HG03108 (cell line): ENCODE results near the gene SQSTM1.
A peak's percentile ranks its signal among the peaks of the same experiment; 100 is the strongest.

ENCODE experiments used
- ATAC-seq: cut with Tn5 transposase; IDR thresholded peaks from one replicate; pipeline ENCODE4 v1.9.1; 2021; ENCODE audit warnings: moderate library complexity; ENCODE audit not compliant: unreplicated experiment

SQSTM1 gene

DNA sequence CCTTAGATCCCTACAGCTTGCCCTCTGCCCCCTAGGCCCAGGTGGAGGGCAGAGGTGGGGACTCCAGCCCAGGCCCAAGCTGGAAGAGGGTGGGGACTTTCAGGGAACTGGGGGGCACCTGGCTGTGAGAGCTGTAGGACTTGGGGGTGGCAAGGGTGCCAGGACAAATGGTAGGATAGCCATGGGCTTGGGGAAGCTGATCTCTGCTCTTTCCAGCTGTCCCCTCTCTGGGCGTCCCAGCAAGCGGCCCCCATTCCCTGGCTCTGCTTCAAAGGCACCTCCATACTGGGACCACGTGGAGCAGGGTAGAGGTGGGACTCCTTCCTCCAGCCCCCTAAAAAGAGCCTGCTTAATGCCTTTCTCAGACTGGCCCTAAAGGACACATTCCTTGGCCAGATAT is 26.5 kb upstream of the SQSTM1 start:
- ATAC-seq = no peak

DNA sequence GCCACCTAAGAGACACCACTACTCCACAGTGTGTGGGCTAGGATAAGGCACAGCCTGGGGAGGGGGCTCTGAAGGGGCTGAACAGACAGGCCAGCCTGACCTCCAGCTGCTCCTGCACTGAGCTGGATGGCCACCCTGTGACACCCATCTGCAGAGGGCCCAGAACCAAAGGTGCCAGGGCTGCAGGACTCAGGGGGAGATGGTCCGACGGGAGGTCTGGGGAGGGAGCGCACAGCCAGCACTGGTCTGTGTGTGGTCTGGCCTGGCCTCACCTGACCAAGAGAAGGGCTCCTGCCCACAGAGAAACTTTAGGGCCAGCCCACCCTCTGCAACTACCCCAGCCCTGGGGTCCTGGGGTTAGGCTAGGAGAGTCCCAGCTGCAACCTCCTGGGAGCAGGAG is 26.1 kb upstream of the SQSTM1 start:
- no peak for ATAC-seq

- ATAC-seq = no peak
Observed at GRCh38 chr5:179795049-179795862, 25.4 kb upstream of the SQSTM1 start.

GRCh38 chr5:179795863-179796833 is 24.6 kb upstream of the SQSTM1 start:
- ATAC-seq = peak; percentile 70

DNA sequence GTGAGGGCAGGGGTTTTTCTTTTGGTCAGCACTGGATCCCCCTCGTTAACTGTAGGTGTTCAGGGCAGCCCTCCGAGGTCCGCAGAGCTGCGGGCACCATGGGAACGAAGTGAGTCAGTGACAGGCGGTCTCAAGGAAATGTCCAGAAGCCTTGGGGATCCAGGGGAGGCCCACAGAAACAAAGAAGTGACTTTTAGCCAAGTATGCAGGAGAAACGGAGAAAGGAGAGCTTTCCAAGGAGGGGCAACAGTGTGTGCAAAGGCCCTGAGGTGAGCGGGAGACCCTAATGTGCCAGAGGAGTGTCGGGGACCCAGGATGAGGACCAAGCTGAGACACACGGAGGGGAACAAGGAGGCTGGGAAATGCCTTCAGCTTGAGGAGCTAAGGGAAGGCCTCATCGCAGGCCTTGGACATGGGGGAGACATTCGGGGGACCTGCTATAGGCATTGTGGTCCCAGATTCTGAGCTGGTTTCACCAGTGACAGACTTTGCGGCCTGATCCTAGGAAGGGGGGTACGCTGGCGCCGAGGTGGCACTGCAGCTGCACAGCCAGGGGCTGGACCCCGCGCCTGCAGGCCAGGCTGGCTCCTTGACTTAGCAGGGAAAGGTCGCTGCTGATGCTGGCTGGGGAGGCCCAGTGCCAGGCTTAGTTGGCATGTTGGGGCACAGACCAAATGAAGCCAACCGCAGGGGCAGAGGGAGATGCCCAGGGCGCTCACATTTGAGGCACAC is 23.7 kb upstream of the SQSTM1 start:
- no peak for ATAC-seq

DNA sequence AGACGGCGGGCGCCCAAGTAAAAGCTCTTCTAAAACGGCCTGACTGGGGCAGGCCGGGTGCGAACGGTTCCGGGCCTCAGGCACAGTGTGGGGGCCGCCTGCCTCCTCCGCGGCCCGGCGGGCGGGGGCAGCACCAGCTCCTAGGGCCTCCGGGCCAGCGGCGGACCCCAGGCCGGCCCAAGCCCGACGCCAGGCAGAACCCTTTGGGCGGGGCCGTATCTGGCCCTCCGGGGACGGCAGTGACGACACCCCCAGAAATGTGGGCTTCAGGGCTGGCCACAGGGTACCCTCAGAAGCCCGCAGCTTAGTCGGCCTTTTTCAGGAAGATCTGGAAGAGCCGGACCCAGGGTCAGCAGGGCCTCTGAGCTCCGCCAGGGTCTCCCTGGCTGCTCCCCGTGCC is 23.0 kb upstream of the SQSTM1 start:
- no peak for ATAC-seq

GRCh38 chr5:179798144-179798770 is 22.4 kb upstream of the SQSTM1 start:
- ATAC-seq = no peak

GRCh38 chr5:179798771-179799643 is 21.7 kb upstream of the SQSTM1 start:
- no peak for ATAC-seq

DNA sequence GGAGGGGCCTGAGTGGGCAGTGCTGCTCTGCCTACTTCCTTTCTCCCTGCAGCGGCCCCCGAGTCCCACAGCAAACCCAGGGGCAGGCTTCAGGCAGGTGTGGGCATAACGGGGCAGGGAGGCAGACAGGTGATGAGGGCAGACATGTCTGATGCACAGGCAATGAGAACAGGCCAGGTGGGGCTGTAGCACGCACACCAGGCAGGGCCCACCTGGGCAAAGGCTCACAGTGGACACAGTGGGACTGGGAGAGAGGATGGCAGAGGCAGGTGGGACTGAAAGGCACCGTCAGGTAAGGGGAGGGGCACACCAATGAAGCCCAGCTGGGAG is 21.1 kb upstream of the SQSTM1 start:
- ATAC-seq = no peak

GRCh38 chr5:179800071-179800695 is 20.5 kb upstream of the SQSTM1 start:
- ATAC-seq = no peak

GRCh38 chr5:179800696-179801201 is 20.0 kb upstream of the SQSTM1 start:
- ATAC-seq = no peak

DNA sequence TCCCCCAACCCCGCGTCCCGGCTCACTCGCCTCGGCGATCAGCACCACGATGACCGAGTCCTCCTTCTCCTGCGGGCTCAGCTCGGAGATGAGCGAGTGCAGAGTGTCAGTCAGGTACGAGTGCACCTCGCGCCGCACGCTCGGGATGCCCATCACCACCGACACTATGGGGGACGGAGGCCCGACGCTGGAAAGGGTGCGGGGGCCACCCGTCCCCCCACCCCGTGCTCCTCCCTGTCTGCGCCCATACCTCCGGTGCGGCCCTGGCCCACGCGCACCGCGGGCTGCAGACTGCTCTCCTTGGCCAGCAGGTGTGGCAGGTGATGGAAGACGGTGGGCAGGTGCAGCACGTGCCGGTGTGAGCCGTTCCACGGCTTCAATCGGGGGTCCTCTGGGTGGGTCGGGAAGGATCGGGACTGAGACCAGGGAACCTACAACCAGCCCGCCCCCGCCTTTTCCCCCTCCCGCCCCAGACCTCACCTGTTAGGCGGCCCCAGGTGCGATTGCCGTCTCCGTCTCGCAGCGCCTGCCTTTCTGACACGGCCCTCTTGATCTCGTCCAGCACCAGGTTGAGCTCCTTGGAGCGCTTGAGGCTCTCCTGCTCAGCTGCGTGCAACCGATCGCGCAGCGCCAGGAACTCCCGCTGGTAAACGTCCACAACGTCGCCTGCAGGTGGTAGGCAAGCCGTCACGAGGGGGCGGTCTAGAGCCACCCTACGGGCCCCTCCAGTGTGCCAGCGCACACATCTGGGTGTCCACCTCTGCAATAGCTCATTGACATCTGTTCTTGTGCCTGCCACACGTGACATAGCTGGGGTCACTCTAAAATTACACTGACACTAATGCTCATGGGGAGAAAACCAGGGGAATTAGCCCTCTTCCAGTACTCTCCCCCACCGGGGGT is 19.1 kb upstream of the SQSTM1 start:
- peak; percentile 29 for ATAC-seq

DNA sequence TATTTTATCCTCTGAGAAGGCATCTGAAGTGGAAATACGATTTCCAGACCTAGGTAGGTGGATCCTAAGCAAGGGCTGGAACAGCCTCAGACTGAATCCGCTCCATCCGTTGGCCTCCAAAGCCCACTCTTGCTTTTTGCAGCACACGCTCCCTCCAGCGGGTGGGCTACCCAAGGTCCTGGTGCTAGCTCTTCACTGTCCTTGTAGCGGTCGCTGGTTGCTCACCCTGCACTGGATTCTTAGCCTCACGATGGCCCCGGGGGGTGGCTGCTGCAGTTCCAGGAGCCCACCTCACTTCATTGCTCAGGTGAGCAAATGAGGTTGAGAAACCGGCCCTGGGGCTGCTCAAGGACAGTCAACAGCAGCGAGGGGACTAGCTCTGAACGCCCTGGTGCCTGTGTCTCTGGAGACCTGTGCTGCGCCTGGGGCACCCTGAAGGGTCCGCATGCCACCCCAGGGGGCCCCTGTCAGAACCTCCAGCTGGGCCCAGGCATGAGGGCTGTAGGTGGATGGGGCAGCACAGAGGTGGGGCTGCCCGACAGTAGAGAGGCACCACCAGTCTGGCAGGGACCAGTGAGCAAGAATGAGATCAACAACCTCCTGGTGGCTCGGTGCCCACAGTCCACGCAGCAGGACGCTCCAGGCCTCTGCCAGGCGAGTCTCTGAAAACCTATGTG is 18.4 kb upstream of the SQSTM1 start:
- no peak for ATAC-seq

DNA sequence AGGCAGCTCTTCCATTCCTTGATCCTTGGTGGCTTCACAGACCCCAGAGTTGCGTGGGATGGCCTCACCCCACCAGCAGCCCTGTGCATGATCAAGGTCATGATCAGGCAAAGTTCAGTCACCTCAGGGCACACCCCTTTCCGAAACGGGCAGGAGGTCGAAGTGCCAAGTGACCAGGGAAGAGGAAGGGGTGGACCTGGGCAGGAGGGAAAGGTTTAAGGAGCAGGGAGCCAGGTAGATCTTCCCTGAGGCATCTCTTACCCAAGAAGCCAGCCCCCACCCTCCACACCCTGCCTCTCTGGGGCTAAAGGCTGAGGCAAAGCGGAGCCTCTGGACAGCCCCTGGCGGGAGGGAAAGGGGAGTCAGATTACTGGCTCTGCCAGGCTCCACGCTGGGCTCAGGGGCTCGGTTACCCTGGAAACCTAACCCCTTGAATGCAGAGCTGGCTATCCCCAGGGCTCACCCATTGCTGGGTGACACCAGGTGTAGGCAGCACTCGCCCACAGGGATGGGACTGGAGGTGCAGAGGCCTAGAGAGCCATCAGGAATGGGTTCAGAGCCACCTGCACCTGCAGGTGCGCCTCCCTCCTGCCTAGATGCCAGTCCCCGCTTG is 17.6 kb upstream of the SQSTM1 start:
- no peak for ATAC-seq

DNA sequence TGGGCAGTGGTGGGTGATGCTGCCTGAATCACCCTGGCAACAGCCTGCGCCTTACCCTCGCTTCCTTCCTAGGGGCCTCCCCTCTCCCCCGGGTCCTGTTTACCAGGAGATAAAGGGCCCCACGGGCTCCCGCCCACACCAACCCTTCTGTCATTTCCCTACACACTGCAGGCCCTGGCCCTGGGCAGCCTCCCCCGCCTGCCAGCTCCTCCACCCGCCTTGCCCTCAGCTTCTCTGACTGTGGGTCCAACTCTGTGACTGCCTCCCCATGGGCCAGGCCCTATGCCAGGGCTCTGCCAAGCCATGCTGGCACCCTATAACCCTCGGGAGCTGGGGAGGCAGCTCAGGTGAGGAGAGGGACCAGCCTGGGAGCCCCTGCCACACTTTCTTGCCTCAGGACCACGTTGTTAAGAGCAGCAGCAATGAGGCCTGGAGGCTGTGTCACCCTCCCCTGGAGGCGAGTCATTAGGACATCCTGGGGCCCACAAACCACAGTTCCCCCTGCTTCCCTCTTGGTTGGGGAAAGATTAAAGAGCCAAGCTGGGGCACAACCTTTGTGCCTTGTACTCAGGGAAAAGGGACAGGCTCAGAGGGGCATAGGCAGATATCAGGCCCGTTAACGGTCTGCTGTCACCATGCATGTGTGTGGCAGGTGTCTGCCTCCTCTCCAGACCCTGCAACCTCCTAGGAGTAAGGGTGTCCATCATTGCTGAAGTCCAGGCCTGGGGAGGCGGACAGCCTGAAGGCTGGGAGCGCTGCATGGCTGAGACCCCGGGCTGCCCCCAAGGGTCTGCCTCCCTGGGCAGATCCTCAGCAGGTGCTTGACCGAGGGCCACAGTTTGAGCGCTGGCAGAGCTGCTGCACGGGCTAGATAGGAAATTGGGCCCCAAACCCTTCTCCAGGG is 16.8 kb upstream of the SQSTM1 start:
- no peak for ATAC-seq

DNA sequence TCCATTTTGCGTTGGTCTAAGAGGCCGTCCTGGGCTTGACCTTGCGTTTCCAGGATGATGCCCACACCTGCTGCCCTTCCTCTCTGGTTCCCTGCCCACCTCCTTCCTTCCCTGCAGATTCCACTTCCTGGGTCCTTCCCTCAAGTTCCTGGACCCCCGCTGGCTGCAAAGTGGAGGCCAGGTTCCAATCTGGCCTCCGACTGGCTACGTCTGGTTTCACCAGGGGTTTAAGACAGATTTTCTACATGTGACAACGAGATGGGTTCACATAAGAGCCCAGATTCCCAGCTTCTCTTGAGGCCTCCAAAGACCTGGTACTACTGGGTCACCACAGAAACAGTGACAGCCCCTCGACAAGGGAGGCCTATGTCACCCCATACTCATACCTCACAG is 16.2 kb upstream of the SQSTM1 start:
- no peak for ATAC-seq
